Right cardiac atrium (tissue), 5 donors: Measurements from ENCODE around the gene OGG1. TPM values are rescaled to one million over a fixed set of nuclear protein-coding genes. Genes with fewer than 3 reads are reported as not detected.

Source experiments
- ATAC-seq, 2 donors: fragments of 200-7000 bp; cut with Tn5 transposase; one replicate each; pipeline versions ENCODE4 v1.8.0 to v1.9.1; 2020; ENCODE audit warnings: moderate library complexity in 2 of 2, mild to moderate bottlenecking in 1 of 2
- DNase-seq, 3 donors: peaks; one replicate each; pipeline ENCODE4 v3.0.0-alpha.2; 2020
- H3K27ac ChIP-seq: one replicate; pipeline ENCODE4 v1.5.1; 2013; ENCODE audit warnings: mild to moderate bottlenecking, low read length, control low read depth, moderate library complexity
- H3K27me3 ChIP-seq: one replicate; pipeline ENCODE4 v1.6.1; 2013; ENCODE audit not compliant: control insufficient read depth, insufficient read depth
- H3K4me1 ChIP-seq: one replicate; pipeline ENCODE4 v1.6.1; 2013; ENCODE audit warnings: low read length; ENCODE audit not compliant: control insufficient read depth, insufficient read depth
- H3K4me3 ChIP-seq: one replicate; pipeline ENCODE4 v1.5.1; 2013; ENCODE audit warnings: low read length, control low read depth
- H3K9me3 ChIP-seq: one replicate; pipeline ENCODE4 v1.6.1; 2013; ENCODE audit warnings: low read length; ENCODE audit not compliant: control insufficient read depth
- WGBS: extraction: QIAGEN DNeasy Blood & Tissue Kit; methylation state at CpG from one replicate; pipeline ENCODE4 v1.1.7; 2013; 5-methylcytosine and 5-hydroxymethylcytosine counted together
- intact Hi-C, 4 donors: fragments of 100-400 bp; cut with DNase I; formaldehyde crosslinking; loops; one replicate each; pipeline versions ENCODE4 v1.11.0 to v1.14.0; 2022 to 2023
- long read RNA-seq, 4 donors: library from polyadenylated mRNA; unstranded; transcript quantifications; one replicate each; pipeline ENCODE4 v2.0.0, GENCODE V29; 2020 to 2021
- polyA plus RNA-seq: library from polyadenylated mRNA; stranded (reverse); fragments of 200-250 nt; gene quantifications from one replicate; pipeline ENCODE4 v1.2.3, GENCODE V29; 2013
- total RNA-seq, 4 donors: library from RNA; stranded (reverse); fragmentation: NEBNext Ultra II Directional; extraction: Animal tissue kit (Norgen Biotek cat#: 25700); gene quantifications; one replicate each; pipeline ENCODE4 v1.2.1, GENCODE V29; 2021
- donor health status: healthy with polysubstance abuse.
- donor health status: DM: no; HTN: yes; CAD: no.
- donor health status: DM: no; HTN: no; CAD: no.
- donor health status: DM: no; HTN: yes; CAD: no; lungs with severe emphysema.
- donor health status: DM: yes; HTN: yes; CAD: no.

Gene OGG1
- total RNA-seq, result 10 to 100 TPM in 3 of 4 donors, 1 to 10 TPM in 1; 9.6 to 15.5 (median 15.1) TPM
- 13.4 TPM for polyA plus RNA-seq
- long read RNA-seq, donor 1, full-length matches to known transcripts, result 30 of 35 reads
- long read RNA-seq, donor 1, partial matches to known transcripts, result 2 of 35 reads
- long read RNA-seq, donor 1, other reads (novel, unspliced or antisense), result 3 of 35 reads
- long read RNA-seq, donor 2, full-length matches to known transcripts, result 10 of 13 reads
- long read RNA-seq, donor 2, partial matches to known transcripts, result 1 of 13 reads
- long read RNA-seq, donor 2, other reads (novel, unspliced or antisense), result 2 of 13 reads
- long read RNA-seq, donor 3, full-length matches to known transcripts, result 29 of 37 reads
- long read RNA-seq, donor 3, partial matches to known transcripts, result 3 of 37 reads
- long read RNA-seq, donor 3, other reads (novel, unspliced or antisense), result 5 of 37 reads
- long read RNA-seq, donor 4, partial matches to known transcripts, result 0 of 9 reads
- long read RNA-seq, donor 4, other reads (novel, unspliced or antisense), result 2 of 9 reads

- Histone ChIP-seq H3K27me3 (no peaks in the 10 kb centered on the region), H3K4me1 (peaks cover 6% of the 10 kb centered on the region), H3K9me3 (no peaks in the 10 kb centered on the region), H3K4me3 (peak within 1 kb of the TSS; percentile 87), H3K27ac (peak within 1 kb of the TSS; percentile 94)
- peak; percentile 98 for ATAC-seq
- intact Hi-C loops, result no loop called here
- peak; percentile 98 to 99 (median 99) for DNase-seq
- under 1% methylated on average over 60 of the region's 60 CpGs for WGBS
Observed at GRCh38 chr3:9749645-9750555, at the start of gene OGG1. TSS of gene OGG1 (plus strand) at chr3:9749952. CDS start at chr3:9750287, 335 bp downstream.

DNA sequence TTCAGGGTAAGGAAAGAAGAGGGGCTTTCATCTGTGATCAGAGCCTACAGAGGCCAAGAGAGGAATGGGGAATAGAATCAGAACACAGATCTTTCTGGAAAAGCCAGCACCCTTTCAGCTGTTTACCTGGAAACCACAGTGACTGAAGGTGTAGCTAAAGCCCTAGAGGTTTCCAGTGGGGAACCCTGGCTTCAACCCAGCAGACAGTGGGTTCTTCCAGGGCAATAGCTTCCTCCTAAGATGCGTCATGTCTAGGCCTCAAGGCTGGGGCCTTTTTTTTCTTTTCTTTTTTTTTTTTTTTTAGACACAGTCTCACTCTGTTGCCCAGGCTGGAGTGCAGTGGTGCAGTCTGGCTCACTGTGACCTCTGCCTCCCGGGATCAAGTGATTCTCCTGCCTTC lies 49.2 kb upstream of the OGG1 start:
- H3K4me3 ChIP-seq, result no peak overlapping the region
- H3K27ac ChIP-seq, result no peak overlapping the region
- intact Hi-C loops, result no loop called here
- no peaks in the 10 kb centered on the region for H3K9me3 ChIP-seq
- H3K4me1 ChIP-seq, result peaks cover 7% of the 10 kb centered on the region
- H3K27me3 ChIP-seq, result no peaks in the 10 kb centered on the region
- DNase-seq (no peak), ATAC-seq (no peak)
- WGBS, result 85% methylated on average over 2 of the region's 2 CpGs

GRCh38 chr3:9701006-9701405 lies 48.7 kb upstream of the OGG1 start:
- no peaks in the 10 kb centered on the region for H3K27me3 ChIP-seq
- ATAC-seq (no peak), DNase-seq (no peak)
- intact Hi-C loops, result no loop called here
- H3K4me3 ChIP-seq, result no peak overlapping the region
- no peaks in the 10 kb centered on the region for H3K9me3 ChIP-seq
- peaks cover 7% of the 10 kb centered on the region for H3K4me1 ChIP-seq
- H3K27ac ChIP-seq, result no peak overlapping the region
- 89% methylated on average over 7 of the region's 7 CpGs for WGBS

GRCh38 chr3:9701711-9702110 lies 48.0 kb upstream of the OGG1 start:
- no peak for ATAC-seq
- Histone ChIP-seq H3K27ac (no peak overlapping the region), H3K4me3 (no peak overlapping the region), H3K4me1 (peaks cover 7% of the 10 kb centered on the region), H3K9me3 (no peaks in the 10 kb centered on the region), H3K27me3 (no peaks in the 10 kb centered on the region)
- WGBS, result 97% methylated on average over 10 of the region's 10 CpGs
- intact Hi-C loops, result no loop called here
- no peak for DNase-seq

DNA sequence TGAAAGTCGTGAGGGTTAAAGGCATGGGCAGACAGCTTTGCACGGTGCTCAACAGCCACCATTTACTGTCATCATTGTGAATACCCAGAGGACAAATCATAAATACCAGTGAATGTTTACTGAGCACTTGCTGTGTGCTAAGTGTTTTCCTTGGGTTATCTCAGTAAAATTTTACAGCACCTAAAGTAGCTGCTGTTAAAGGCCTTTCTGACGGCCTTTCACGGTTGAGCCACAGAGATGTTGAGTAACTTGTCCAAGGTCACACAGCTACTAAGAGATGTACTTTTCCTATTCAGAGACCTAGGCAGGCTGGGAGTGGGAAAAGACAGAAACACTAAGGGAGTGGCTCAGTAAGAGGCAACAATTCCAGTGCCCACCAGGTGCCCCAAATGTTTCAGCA lies 46.5 kb upstream of the OGG1 start:
- H3K4me3 ChIP-seq, result no peak overlapping the region
- DNase-seq (no peak), ATAC-seq (no peak)
- WGBS, result 89% methylated on average over 4 of the region's 4 CpGs
- H3K27ac ChIP-seq, result no peak overlapping the region
- intact Hi-C loops, result no loop called here
- H3K4me1 ChIP-seq, result peaks cover 7% of the 10 kb centered on the region
- no peaks in the 10 kb centered on the region for H3K9me3 ChIP-seq
- H3K27me3 ChIP-seq, result no peaks in the 10 kb centered on the region

- Histone ChIP-seq H3K27me3 (no peaks in the 10 kb centered on the region), H3K27ac (no peak within 1 kb of the TSS), H3K4me1 (peaks cover 7% of the 10 kb centered on the region), H3K4me3 (no peak within 1 kb of the TSS), H3K9me3 (no peaks in the 10 kb centered on the region)
- intact Hi-C loops, result no loop called here
- DNase-seq (no peak), ATAC-seq (peak; percentile 11 to 36)
- WGBS, result 3% methylated on average over 56 of the region's 56 CpGs
Observed at GRCh38 chr3:9703736-9704346, 45.9 kb upstream of the OGG1 start, which contains the start of gene CPNE9. TSS of gene CPNE9 (plus strand) at chr3:9703833. CDS start at chr3:9703997, 164 bp downstream.

- peak; percentile 67 to 72 for ATAC-seq
- Histone ChIP-seq H3K4me1 (peaks cover 7% of the 10 kb centered on the region), H3K9me3 (no peaks in the 10 kb centered on the region), H3K4me3 (no peak overlapping the region), H3K27me3 (no peaks in the 10 kb centered on the region), H3K27ac (no peak overlapping the region)
- intact Hi-C loops, result no loop called here
- 2% methylated on average over 62 of the region's 62 CpGs for WGBS
- DNase-seq, result peak; percentile 61 to 79 (median 71)
Observed at GRCh38 chr3:9704347-9705322, 45.1 kb upstream of the OGG1 start.

GRCh38 chr3:9710174-9710739 lies 39.5 kb upstream of the OGG1 start:
- no peaks in the 10 kb centered on the region for H3K27me3 ChIP-seq

GRCh38 chr3:9712415-9712814 lies 37.3 kb upstream of the OGG1 start:
- Histone ChIP-seq H3K9me3 (no peaks in the 10 kb centered on the region), H3K4me3 (no peak overlapping the region), H3K27ac (no peak overlapping the region), H3K4me1 (no peaks in the 10 kb centered on the region), H3K27me3 (no peaks in the 10 kb centered on the region)
- intact Hi-C loops, result no loop called here
- ATAC-seq (no peak), DNase-seq (no peak)
- 66% methylated on average over 2 of the region's 2 CpGs for WGBS

More at GRCh38 chr3:9710174-9710739, 39.5 kb upstream of the OGG1 start:
- no peak for DNase-seq
- Histone ChIP-seq H3K27ac (no peak overlapping the region), H3K4me3 (no peak overlapping the region), H3K4me1 (no peaks in the 10 kb centered on the region), H3K9me3 (no peaks in the 10 kb centered on the region)
- intact Hi-C loops, result no loop called here
- ATAC-seq, result no peak
- 81% methylated on average over 3 of the region's 3 CpGs for WGBS
